ENCODE measurements around the gene WDSUB1. TPM values are rescaled to one million over a fixed set of nuclear protein-coding genes. Genes with fewer than 3 reads are reported as not detected.

WDSUB1 gene, protein sequence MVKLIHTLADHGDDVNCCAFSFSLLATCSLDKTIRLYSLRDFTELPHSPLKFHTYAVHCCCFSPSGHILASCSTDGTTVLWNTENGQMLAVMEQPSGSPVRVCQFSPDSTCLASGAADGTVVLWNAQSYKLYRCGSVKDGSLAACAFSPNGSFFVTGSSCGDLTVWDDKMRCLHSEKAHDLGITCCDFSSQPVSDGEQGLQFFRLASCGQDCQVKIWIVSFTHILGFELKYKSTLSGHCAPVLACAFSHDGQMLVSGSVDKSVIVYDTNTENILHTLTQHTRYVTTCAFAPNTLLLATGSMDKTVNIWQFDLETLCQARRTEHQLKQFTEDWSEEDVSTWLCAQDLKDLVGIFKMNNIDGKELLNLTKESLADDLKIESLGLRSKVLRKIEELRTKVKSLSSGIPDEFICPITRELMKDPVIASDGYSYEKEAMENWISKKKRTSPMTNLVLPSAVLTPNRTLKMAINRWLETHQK
- 6.4 and 7.7 TPM in 2 replicates for total RNA-seq (2014; rRNA removed; shearing (Covaris generic))
- polyA plus RNA-seq (2015; cell fraction: cytosol; rRNA removed), result 10.2 and 10.3 TPM in 2 replicates
- polyA plus RNA-seq (2015; cell fraction: nucleus; rRNA removed), result 8.6 and 10.0 TPM in 2 replicates

DNA sequence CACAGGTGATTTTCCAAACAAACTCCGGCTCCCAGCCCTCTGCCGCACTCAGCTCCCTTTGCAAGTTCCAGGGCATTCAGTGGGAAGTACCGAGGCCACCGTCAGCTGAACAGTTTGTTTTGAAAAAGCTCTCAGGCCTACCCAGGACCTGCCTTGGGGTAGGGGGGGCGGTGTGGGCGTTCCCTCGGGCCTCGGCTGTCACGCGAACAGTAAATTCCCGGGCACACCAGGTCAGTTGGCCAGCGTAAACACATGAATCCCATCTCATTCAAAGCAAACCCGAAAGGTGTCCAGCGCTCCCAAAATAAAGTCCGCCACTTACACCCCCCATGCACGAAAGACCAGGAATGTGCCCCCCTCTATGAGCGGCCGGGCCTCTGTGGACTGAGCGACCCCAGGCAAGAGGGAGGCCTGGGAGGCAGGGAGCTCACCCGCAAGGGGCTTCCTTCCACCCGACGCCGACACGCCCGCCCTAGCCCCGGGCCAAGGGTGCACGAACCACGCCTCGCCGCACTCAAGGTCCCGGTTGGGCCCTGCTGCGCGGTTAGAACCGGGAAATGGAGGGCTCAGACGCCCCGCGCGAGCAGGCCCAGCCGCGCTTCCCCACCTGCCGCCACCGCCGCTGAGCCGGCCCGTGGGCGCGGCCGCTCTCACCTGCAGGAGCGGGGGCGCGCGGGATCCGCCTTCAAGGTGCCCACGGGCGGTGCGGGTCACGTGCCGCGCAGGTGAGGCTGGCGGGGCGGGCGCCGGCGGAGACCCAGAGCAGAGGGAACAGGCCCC, at the start of gene WDSUB1:
Gene WDSUB1 (minus strand): TSS at position 775 of the 780 bp plus-strand sequence. CDS start 3,634 bp downstream, outside the sequence.
- DNase-seq (ENCODE audit: low read depth), result peak; percentile 28

DNA sequence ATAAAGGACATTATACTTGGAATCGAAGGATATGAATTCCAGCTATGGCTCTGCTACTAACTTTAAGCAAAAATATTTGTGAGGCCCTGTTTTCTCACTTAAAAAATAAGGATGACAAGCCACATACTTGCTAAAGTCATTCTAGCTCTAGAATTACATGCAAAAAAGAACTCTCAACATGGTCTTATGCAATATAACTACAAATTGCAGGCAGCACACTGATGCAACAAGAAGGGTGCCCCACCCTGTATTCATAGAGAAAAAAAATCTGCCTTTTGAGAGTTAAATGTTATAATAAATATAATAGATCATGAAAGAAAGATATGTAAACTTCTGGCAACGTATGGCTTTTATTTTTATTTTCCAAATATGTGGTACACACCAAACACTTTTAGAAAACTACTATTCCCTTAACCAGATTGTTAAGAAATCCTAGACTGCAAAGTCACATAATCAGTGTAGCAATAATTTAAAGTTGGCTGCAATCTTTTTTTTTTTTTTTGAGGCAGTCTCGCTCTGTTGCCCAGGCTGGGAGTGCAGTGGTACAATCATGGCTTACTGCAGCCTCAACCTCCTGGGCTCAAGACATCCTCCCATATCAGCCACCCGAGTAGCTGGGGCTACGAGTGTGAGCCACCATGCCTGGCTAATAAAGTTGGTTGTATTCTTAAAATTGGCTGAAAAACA, 40.2 kb upstream of the WDSUB1 start:
- no peak for DNase-seq (ENCODE audit: low read depth)

DNA sequence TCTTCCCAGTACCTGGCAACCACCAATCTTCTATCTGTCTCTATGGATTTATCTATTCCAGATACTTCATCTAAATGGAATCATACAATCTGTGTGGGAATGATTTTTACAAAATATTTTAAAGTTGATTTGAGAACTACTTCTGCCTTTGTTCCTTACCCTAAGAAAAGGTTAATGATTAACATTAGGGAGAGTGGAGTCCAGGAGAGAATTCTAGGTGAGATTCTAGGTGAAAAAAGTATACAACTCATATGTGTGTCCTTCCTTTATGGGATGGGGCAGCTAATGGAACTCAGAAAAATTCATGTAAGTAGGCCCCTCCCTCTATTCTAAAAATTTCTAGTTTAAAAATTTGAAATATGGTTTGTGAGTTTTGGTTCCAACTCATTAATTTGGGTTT, 35.9 kb upstream of the WDSUB1 start:
- DNase-seq (ENCODE audit: low read depth), result no peak

DNA sequence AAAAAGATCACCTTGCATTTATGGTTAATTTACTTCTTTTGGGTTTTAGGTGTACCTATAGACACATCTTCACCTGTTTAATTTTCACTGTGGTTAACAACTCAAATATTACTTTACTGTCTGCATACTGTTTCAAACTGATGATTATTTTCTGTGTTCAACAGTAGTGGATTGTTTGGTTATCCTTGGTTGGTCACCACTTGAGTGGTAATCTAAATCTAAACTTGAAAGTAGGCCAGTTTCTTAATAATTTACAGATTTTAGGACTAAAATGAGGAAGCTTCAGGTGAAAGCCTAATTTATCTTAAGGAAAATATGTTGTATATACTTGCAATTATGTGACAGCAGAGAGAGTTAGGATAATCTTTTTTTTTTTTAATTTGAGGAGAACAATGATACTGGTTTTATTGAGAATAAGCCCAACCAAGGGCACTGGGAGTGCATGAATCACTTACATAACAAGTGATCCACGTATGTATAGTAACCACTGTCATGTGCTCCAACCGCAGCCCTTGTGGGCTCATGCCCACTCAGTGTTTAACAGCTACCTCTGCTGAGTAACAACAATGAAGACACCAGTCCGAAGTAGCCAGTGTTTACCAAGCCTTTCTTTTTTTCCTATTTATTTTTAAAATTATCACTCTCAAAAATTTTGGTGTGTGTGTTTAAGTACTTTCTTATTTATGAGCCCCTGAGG, 31.0 kb upstream of the WDSUB1 start:
- peak; percentile 81 for DNase-seq (ENCODE audit: low read depth)

DNA sequence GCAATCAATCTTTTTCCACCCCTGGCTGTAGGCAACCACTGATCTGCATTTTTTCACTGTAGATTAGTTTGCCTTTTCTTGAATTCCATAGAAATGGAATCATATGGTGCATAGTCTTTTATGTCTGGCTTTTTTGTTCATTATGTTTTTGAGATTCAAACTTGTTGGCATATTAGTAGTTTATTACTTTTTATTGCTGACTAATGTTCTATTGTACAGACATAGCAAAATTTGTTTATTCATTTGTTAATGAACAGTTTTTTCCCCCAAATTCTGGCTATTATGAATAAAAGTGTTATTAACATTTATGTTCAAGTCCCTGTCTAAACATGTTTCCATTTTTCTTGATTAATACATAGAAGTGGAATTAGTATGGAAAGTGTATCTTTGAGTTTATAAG, 21.4 kb upstream of the WDSUB1 start:
- no peak for DNase-seq (ENCODE audit: low read depth)

DNA sequence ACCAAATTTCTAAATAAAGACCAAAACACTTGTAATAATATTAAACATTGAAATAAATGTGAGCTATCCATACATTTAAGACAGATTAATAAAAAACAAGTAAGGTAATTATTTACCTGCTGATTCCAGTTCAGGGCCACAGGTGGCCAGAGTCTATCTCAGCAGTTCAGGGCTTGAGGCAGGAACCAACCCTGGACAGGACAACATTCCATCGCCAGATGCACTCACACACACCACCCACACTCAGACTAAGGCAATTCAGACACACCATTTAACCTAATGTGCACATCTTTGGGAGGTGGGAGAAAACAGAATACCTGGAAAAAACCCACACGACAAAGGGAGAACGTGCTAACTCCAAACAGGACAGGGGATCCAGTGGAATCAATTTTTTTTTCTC, 14.1 kb upstream of the WDSUB1 start:
- DNase-seq (ENCODE audit: low read depth), result no peak

DNA sequence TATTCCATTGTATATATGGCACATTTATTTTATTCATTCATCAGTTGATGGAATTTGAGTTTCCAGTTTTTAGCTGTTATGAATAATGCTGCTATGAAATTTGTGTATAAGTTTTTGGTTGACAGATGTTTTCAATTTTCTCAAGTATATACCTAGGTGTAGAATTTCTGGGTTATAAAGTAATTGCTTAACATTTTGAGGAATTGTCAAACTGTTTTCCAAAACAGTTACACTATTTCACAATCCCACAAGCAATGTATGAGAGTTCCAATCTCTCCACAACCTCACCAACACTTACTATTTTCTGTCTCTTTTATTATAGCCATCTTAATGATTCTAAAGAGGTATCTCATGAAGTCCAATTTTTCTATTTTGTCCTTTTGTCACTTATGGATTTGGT, 12.5 kb upstream of the WDSUB1 start:
- no peak for DNase-seq (ENCODE audit: low read depth)

DNA sequence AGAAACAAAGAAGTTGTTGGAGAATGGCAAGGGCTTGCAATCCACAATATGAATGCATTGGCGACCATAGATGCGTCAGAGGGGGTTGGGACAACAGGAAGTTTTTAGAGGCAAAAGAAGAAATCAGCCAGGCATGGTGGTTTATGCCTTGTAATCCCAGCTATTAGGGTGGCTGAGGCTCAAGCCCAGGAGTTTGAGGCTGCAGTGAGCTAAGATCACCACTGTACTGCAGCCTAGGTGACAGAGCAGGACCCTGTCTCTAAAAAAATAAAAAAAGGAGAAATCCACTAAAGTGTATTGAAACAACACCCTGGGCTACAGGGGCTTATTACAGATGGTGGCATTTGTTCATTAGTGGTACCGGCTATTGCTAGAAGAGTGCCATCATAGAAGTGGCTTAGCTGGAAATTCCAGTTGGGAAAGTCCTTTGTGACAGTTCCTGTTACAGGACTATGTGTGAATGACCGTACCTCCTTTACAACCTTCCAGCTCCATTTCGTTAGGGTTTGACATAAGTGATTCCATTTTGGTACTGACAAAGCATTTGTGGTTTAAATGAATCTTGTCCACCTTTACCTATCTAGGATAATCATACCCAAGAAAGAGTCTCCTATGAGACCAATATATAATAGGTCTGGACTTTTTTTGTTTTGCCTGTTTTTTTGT, 10.7 kb upstream of the WDSUB1 start:
- no peak for DNase-seq (ENCODE audit: low read depth)

DNA sequence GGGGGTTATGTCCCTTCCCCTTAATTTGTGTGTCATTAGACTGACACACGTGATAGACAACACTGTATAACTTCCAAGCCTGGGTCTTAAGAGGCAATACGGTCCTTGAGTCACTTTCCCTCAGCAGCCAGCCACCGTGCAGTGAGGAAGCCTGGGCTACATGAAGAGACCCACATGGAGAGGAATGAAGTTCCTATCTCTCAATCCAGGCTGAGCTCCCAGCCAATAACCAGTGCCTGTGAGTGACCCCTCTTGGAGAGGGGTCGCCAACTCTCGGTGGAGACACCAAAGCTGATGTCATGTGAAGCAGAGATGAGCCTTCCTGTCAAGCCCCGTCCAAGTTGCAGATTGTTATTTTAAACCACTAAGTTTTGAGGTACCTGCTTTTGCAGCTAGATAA, 5.7 kb upstream of the WDSUB1 start:
- no peak for DNase-seq (ENCODE audit: low read depth)

DNA sequence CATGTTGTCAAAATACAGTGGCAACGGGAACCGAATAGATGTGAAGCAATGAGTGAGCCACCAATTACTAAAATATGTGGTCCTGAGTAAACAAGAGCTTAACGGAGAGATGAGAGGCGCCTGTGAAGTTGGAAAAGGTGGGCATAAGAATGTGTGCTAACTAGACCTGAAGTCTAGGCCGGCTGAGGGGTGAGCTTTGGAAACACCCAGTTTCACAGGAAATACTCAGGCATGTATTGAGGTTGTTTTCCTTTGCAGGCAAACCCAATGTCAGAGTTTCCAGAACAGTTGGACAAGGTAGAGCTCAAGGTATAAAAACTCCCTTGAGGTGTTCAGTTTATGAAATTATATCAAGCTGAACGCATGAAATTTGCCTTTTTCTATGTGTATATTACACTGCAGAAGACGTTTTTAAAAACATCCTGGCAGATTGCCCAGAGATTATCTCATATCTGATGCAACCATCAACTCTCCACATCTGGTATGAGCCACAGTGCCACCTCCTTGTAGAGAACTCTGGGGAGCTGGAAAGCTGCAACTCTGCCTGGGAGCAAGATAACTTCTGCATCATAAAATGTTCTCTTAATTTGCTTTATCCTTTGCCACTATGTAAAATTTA, 3.9 kb upstream of the WDSUB1 start:
- peak; percentile 70 for DNase-seq (ENCODE audit: low read depth)

DNA sequence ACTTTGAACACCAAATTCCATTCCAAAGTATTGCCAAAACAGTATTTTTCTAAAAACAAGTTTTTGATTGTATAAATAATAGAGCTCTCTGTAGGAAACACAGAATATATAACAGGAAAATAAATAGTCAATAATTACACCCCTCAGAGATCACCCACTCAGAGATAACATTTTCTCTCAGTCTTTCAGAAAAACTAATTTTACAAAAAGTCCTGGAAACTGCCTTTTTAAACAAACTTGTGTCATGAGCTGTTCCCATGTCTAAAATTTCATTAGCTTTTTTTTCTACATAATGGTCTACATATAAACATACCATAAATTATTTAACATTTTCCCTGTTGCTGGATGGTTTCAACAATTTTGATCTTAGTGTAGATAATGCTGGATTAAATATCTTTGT, 1.2 kb upstream of the WDSUB1 start:
- no peak for DNase-seq (ENCODE audit: low read depth)

DNA sequence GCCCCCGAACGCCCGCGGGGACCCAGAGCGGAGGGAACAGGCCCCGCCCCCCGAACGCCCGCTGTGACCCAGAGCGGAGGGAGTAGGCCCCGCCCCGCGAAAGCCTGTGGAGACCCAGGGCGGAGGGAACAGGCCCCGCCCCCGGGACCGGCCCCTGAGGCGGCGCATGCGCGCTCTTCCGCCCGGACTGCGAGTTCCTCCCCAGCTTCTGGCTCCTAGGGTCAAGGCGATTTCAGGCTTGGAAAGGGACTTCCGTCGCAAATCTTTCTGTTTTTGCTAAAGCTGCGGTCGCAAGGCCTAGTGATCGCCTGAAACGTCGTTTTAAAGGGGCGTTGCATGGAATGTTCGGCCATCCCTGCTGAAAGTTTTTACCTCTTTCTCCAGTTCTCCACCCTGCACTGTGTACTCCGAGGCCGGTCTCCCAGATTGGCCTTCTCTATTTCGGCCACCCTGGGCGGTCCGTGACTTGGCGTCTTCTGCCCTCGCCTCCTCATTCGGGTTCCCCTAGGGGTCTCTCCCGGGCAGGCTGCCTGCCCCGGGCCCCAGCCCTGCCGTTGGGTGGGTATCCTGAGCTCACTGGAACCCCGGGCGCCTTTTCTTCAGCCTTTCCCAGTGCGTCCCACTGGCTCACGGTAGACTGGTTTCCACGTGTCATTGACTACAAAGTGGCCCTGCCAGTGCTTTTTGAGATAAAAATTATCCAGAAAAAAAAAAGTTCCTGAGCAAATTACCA, 372 bp upstream of the WDSUB1 start:
- DNase-seq (ENCODE audit: low read depth), result peak; percentile 94

DNA sequence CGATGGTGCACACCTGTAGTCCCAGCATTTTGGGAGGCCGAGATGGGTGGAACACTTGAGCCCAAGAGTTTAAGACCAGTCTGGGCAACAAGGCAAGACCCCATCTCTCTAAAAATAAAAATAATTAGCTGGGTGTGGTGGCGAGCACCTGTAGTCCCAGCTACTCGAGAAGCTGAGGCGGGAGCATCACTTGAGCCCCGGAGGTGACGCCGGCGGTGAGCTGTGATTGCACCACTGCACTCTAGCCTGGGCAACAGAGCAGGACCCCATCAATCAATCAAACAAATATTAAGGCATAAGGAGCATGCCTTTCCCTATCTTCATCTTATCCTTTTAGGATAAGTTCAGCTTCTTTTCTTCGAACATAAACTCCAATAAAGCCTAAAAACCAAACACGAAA, 1.1 kb downstream of the WDSUB1 start:
- no peak for DNase-seq (ENCODE audit: low read depth)

DNA sequence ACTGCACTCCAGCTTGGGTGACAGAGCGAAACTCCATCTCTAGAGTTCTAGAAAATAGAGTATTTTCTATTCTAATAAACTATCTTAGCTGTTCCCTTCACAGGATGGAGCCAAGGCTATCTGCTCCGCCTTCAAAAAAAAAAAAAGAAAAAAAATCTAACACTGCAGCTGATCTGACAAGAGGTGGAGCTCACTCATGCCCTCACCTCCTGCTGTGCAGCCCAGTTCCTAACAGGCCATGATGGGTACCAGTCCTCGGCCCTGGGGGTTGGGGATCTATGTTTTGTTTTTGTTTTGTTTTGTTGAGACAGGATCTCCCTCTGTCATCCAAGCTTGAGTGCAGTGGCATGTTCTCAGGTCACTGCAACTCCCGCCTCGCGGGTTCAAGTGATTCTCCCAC, 3.0 kb downstream of the WDSUB1 start:
- DNase-seq (ENCODE audit: low read depth), result no peak

DNA sequence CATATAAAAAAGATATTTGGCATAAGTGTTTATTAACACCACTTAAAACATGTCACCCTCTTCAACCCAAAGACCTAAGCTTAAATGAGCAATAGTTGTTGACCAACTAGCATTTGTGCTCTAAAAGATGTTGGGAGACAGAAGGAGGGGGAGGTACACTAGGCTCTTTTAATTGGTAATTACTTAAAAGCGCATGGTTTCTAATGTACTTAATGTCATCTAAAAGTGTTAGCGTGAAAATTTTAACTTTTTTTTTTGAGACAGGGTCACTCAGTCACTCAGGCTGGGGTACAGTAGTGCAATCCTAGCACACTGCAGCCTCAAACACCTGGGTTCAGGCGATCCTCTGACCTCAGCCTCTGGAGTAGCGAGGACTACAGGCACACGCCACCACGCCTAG, 5.5 kb downstream of the WDSUB1 start:
- DNase-seq (ENCODE audit: low read depth), result no peak

DNA sequence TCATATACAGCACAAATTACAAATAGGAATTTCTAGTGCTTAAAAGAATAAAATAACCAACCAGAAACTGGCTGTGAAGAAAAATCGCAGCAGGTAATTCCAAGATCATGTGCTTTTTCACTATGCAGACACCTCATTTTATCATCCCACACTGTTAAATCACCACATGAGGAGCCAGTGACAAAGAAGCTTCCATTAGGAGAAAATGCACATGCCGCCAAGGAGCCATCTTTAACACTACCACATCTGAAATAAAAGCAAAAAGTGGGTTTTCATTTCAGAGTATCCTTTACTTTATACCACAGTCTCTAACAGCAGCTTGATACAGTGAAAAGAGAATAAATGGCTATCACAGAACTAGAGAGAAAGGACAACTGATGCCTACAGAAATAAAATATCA, 6.8 kb downstream of the WDSUB1 start:
- no peak for DNase-seq (ENCODE audit: low read depth)

DNA sequence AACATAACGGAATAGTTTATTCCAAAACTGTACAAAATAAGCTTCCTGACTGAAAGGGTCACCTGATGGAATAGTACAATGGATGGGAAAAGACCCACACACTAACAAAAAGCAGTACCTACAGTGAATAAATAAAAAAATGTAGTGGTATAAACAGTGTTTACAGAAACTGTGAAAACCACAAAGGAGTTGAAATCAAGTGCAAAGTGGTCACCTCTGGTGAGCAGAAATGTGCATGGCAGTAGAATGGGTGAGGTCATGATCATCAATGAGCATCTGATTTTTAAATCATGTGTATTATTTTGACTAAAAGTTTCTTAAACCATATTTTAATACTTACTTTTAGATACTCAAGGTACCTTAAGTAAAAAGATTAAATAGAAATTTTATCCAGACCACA, 11.4 kb downstream of the WDSUB1 start:
- DNase-seq (ENCODE audit: low read depth), result no peak

DNA sequence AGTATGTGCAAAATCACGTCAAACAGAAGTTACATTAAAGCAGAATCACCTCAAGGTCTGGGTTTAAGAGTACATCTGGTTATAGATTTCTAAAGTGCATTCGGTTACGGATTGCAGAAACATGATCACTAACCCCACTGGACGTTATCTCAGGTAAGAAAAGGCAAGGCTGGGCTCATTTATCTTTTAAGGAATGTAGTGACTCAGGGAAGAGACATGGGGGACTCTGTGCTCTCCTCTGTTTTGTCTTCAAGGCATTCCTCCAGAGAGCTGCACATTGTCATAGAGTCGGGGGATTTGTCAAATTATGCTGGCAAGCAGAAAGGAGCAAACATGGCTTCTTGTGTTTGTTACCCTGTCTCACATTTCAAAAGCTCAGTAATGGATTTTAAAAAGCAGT, 14.3 kb downstream of the WDSUB1 start:
- no peak for DNase-seq (ENCODE audit: low read depth)

DNA sequence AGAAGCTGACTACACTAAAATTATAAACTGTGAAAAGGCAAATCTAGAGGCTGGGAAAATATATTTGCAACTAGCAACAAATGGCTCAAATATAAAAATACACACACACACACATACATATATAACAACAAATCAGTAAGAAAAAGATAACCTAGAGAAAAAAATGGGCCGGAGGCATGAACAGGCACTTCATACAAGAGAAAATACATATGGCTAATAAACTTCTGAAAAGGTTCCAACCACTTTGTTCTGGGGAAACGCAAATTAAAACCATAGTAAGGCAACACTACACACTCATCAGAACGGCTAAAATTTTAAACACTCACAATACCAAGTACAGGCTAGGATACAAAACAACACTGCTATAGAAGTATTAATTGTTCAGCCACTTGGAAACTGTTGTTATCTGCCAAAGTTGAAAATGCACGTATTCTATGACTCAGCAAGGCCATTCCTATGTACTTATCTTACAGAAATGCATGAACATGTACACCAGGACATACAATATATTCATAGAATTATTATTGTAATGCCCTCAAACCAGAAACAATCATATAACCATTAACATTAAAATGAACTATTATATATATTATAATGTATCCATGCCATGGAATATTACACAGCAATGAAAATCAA, 15.6 kb downstream of the WDSUB1 start:
- no peak for DNase-seq (ENCODE audit: low read depth)

Data from HT1080 (cell line).